HepG2 (cell line): ENCODE results near the gene TBXAS1. TPM values are rescaled to one million over a fixed set of nuclear protein-coding genes. Genes with fewer than 3 reads are reported as not detected.
A peak's percentile ranks its signal among the peaks of the same experiment; 100 is the strongest.

Experiments
- ATAC-seq: fragments of 200-7000 bp; cut with Tn5 transposase; 3 replicates; pipeline ENCODE4 v1.9.1; 2020; ENCODE audit warnings: mild to moderate bottlenecking, moderate library complexity
- BruUV-seq: library from RNA; stranded (reverse); fragments of 400-500 nt; replicated peaks from 2 replicates; lab custom pipeline; 2021; lab: Mats Ljungman, UMichigan
- CTCF ChIA-PET: fragments of 300-600 bp; formaldehyde crosslinking; extraction: SDS; loops from one replicate; lab custom pipeline; 2021; ENCODE audit warnings: low total read pairs, inconsistent platforms, low intra/inter-chr PET ratio; lab: Yijun Ruan, JAX
- POLR2A ChIA-PET: fragments of 350-600 bp; sonication (Branson Sonifier 250); formaldehyde crosslinking; loops from one replicate; lab custom pipeline; 2020; ENCODE audit warnings: antibody characterized with exemption, inconsistent platforms; lab: Yijun Ruan, JAX
- DNase-seq: peaks from one replicate; pipeline ENCODE4 v3.0.0-alpha.2; 2015; ENCODE audit warnings: low spot score
- FAIRE-seq: peaks from 3 replicates; lab custom pipeline; 2011; peaks lifted over from hg19 to GRCh38; lab: Jason Lieb, UNC
- H2AFZ ChIP-seq: one replicate; pipeline ENCODE4 v1.6.1; 2011; ENCODE audit warnings: low read length, inconsistent platforms
- H3K27ac ChIP-seq: fragments of 300-600 bp; 3 replicates; pipeline ENCODE4 v1.8.0; 2011; ENCODE audit warnings: mixed run types, mild to moderate bottlenecking, mixed read lengths, low read length, inconsistent platforms; ENCODE audit not compliant: insufficient read depth; ENCODE audit errors: extremely low read length
- H3K27me3 ChIP-seq, 2 experiments: fragments of 200-600 bp in 1 of 2; 2 replicates in 1 of 2; 3 replicates in 1 of 2; pipeline versions ENCODE4 v1.6.0 to v1.8.0; 2011; ENCODE audit warnings: low read length in 2 of 2, mild to moderate bottlenecking in 2 of 2, moderate library complexity in 2 of 2, inconsistent platforms in 1 of 2; ENCODE audit not compliant: insufficient read depth in 2 of 2, control insufficient read depth in 1 of 2
- H3K36me3 ChIP-seq, 2 experiments: fragments of 200-600 bp in 1 of 2; replicated peaks in 1 of 2; 2 replicates in 1 of 2; 3 replicates in 1 of 2; pipeline versions ENCODE4 v1.5.1 to v1.8.0; 2011; ENCODE audit warnings: low read length in 2 of 2, inconsistent platforms in 1 of 2; ENCODE audit not compliant: insufficient read depth in 2 of 2, control insufficient read depth in 1 of 2
- H3K4me1 ChIP-seq: 2 replicates; pipeline ENCODE4 v1.5.1; 2012; ENCODE audit warnings: low read length, inconsistent platforms; ENCODE audit not compliant: insufficient read depth
- H3K4me2 ChIP-seq: 2 replicates; pipeline ENCODE4 v1.6.0; 2011; ENCODE audit warnings: low read depth, low read length, inconsistent platforms
- H3K4me3 ChIP-seq, 3 experiments: fragments of 200-600 bp in 1 of 3; sonication (generic), shearing (Covaris generic) in 1 of 3; replicated peaks in 1 of 3; 2 replicates each; pipeline ENCODE4 v1.5.1; 2011 to 2016; ENCODE audit warnings: low read length in 3 of 3, inconsistent platforms in 2 of 3, low read depth in 2 of 3, mild to moderate bottlenecking in 2 of 3, control low read depth in 1 of 3, mixed read lengths in 1 of 3; ENCODE audit not compliant: insufficient read depth in 1 of 3
- H3K79me2 ChIP-seq: one replicate; pipeline ENCODE4 v1.6.1; 2011; ENCODE audit warnings: low read length, inconsistent platforms; ENCODE audit not compliant: insufficient read depth
- H3K9ac ChIP-seq: 2 replicates; pipeline ENCODE4 v1.6.0; 2011; ENCODE audit warnings: mild to moderate bottlenecking, low read depth, low read length, inconsistent platforms; ENCODE audit not compliant: insufficient read depth
- H3K9me3 ChIP-seq: 2 replicates; pipeline ENCODE4 v1.5.1; 2012; ENCODE audit warnings: mild to moderate bottlenecking, low read length
- H4K20me1 ChIP-seq: 2 replicates; pipeline ENCODE4 v1.6.0; 2011; ENCODE audit warnings: inconsistent platforms, mild to moderate bottlenecking, low read length, moderate library complexity; ENCODE audit not compliant: insufficient read depth
- ASH2L ChIP-seq: fragments of 300-600, 200-600 bp; sonication (generic); IDR thresholded peaks from 2 replicates; pipeline ENCODE4 v1.7.0; 2017; ENCODE audit warnings: low read depth, mild to moderate bottlenecking, moderate library complexity, mixed read lengths, low read length; ENCODE audit not compliant: insufficient read length
- ATF1 ChIP-seq: IDR thresholded peaks from 2 replicates; pipeline ENCODE4 v1.6.1; 2016; ENCODE audit warnings: mild to moderate bottlenecking, control low read depth
- ETV5 ChIP-seq: IDR thresholded peaks from 2 replicates; pipeline ENCODE4 v1.6.1; 2018; ENCODE audit warnings: missing biosample characterization, missing genetic modification reagents, inconsistent platforms, borderline replicate concordance
- NFKB2 ChIP-seq: sonication (generic); formaldehyde crosslinking; IDR thresholded peaks from 2 replicates; pipeline ENCODE4 v1.4.0; 2020; ENCODE audit warnings: missing genetic modification reagents, borderline replicate concordance
- RNF219 ChIP-seq: sonication (generic); formaldehyde crosslinking; IDR thresholded peaks from 2 replicates; pipeline ENCODE4 v1.5.0; 2020; ENCODE audit warnings: mild to moderate bottlenecking, missing genetic modification reagents
- ZNF207 ChIP-seq: fragments of 450-650 bp; IDR thresholded peaks from 2 replicates; pipeline ENCODE4 v1.6.1; 2016; ENCODE audit warnings: antibody characterized with exemption, borderline replicate concordance
- ZNF280B ChIP-seq: sonication (generic); formaldehyde crosslinking; IDR thresholded peaks from 2 replicates; pipeline ENCODE4 v1.5.0; 2020; ENCODE audit warnings: missing genetic modification reagents, mild to moderate bottlenecking, borderline replicate concordance
- ZNF512B ChIP-seq: sonication (generic); formaldehyde crosslinking; IDR thresholded peaks from 2 replicates; pipeline ENCODE4 v1.5.1; 2020; ENCODE audit warnings: missing genetic modification reagents, mild to moderate bottlenecking, borderline replicate concordance
- ZNF549 ChIP-seq: sonication (generic); formaldehyde crosslinking; IDR thresholded peaks from 2 replicates; pipeline ENCODE4 v1.5.0; 2020; ENCODE audit warnings: missing genetic modification reagents
- ZNF597 ChIP-seq: sonication (generic); formaldehyde crosslinking; IDR thresholded peaks from 2 replicates; pipeline ENCODE4 v1.5.0; 2020; ENCODE audit warnings: missing genetic modification reagents
- WGBS: methylation state at CpG from one replicate; pipeline ENCODE4 v1.1.6; 2017; ENCODE audit warnings: low lambda C conversion rate; 5-methylcytosine and 5-hydroxymethylcytosine counted together
- in situ Hi-C: cut with HindIII; loops from 2 replicates; pipeline ENCODE4 v1.10.0; 2017; ENCODE audit warnings: low pct_unique_long_range_greater_than_20kb; ENCODE audit not compliant: extremely low pct_ligation_motif_present
- intact Hi-C: fragments of 100-400 bp; cut with micrococcal nuclease; formaldehyde crosslinking; loops from one replicate; pipeline ENCODE4 v1.10.0; 2022; ENCODE audit not compliant: unreplicated experiment
- polyA plus RNA-seq, 8 experiments: library from polyadenylated mRNA; depleted of rRNA in 3 of 8; stranded (reverse) in 7 of 8; unstranded in 1 of 8; fragments of >200 nt; fragmentation: Illumina TruSeq in 4 of 8; extraction: Trizol in 4 of 8; gene quantifications; 2 replicates each; pipeline versions ENCODE4 v1.2.1 to v1.2.3, GENCODE V29; 2011 to 2016; ENCODE audit warnings: low read depth in 4 of 8, missing spikeins in 1 of 8, mixed read lengths in 1 of 8; ENCODE audit not compliant: insufficient read depth in 1 of 8
- total RNA-seq, 5 experiments: library from RNA; depleted of rRNA; stranded (reverse); fragments of >200 nt; fragmentation: Illumina TruSeq; extraction: Trizol; gene quantifications; 2 replicates each; pipeline ENCODE4 v1.2.3, GENCODE V29; 2016; ENCODE audit warnings: low read depth in 1 of 5

Gene TBXAS1
- total and polyA plus RNA-seq, 2 of the 13 experiments (the other 11 are each of a cell fraction or from before 2014, with no cell fraction given) = 4.0 to 4.9 TPM

- H3K4me1 ChIP-seq = peaks cover 38% of the 10 kb centered on the region
- no peaks in the 10 kb centered on the region for H3K36me3 ChIP-seq
- no peak for DNase-seq
- no peak for TF ChIP-seq RNF219 (CRISPR knock-in tag)
- no peak for TF ChIP-seq ZNF512B (CRISPR knock-in tag)
- no peak for TF ChIP-seq ZNF207
- TF ChIP-seq ASH2L = no peak
- TF ChIP-seq ZNF549 = no peak
- no peak for TF ChIP-seq ETV5
- no peak for TF ChIP-seq ZNF597 (CRISPR knock-in tag)
- TF ChIP-seq NFKB2 (CRISPR knock-in tag) = no peak
- no peak for TF ChIP-seq ATF1 (CRISPR knock-in tag)
- no peak for TF ChIP-seq ZNF280B
- intact Hi-C loops (no loop called here), in situ Hi-C loops (no loop called here)
- peak overlapping the region in 1 of 3 experiments; percentile 26; a peak in 1 of 6 replicates for H3K4me3 ChIP-seq
- 65% methylated on average over 9 of the region's 9 CpGs for WGBS
- peaks cover 5 to 61% of the 10 kb centered on the region in 2 experiments for H3K27me3 ChIP-seq
- H4K20me1 ChIP-seq = no peaks in the 10 kb centered on the region
- BruUV-seq = no TSS peak
- H3K79me2 ChIP-seq = no peaks in the 10 kb centered on the region
- CTCF ChIA-PET = no interaction called here
- ATAC-seq = no peak
- no peak for FAIRE-seq
- no peak overlapping the region for H3K27ac ChIP-seq
- H3K9ac ChIP-seq = no peak overlapping the region
- POLR2A ChIA-PET = no interaction called here
- H3K9me3 ChIP-seq = no peaks in the 10 kb centered on the region
- no peak overlapping the region for H2AFZ ChIP-seq
- H3K4me2 ChIP-seq = peak overlapping the region; percentile 47
Measured at GRCh38 chr7:140016540-140016939, 187.5 kb downstream of the TBXAS1 start.
